Neural crest cell (in vitro differentiated cells): ENCODE results near the gene PUS10. TPM values are rescaled to one million over a fixed set of nuclear protein-coding genes. Genes with fewer than 3 reads are reported as not detected.
"Not testable (repeated sequence)": the region's sequence is repeated elsewhere in the genome, so short reads cannot be mapped to it uniquely, and the experiment has no call there.

Source experiments
- DNase-seq: peaks from one replicate; pipeline ENCODE4 v3.0.0; 2021; ENCODE audit warnings: low read depth, mixed read lengths, low spot score
- H3K27ac Mint-ChIP-seq: one replicate; pipeline ENCODE4 v1.8.0; 2021; ENCODE audit warnings: mild to moderate bottlenecking, mixed read lengths; ENCODE audit not compliant: unreplicated experiment
- H3K27me3 Mint-ChIP-seq: 2 replicates; pipeline ENCODE4 v1.8.0; 2021; ENCODE audit warnings: low read depth, mild to moderate bottlenecking, mixed read lengths
- H3K36me3 Mint-ChIP-seq: 2 replicates; pipeline ENCODE4 v1.8.0; 2021; ENCODE audit warnings: low read depth, mild to moderate bottlenecking, mixed read lengths
- H3K4me1 Mint-ChIP-seq: 2 replicates; pipeline ENCODE4 v1.8.0; 2021; ENCODE audit warnings: mixed read lengths
- H3K4me3 Mint-ChIP-seq: one replicate; pipeline ENCODE4 v1.8.0; 2021; ENCODE audit warnings: mild to moderate bottlenecking, mixed read lengths
- H3K9me3 Mint-ChIP-seq: 2 replicates; pipeline ENCODE4 v1.8.0; 2021; ENCODE audit warnings: mixed read lengths
- total RNA-seq: library from RNA; stranded (reverse); gene quantifications from 2 replicates; pipeline ENCODE4 v1.2.1, GENCODE V29; 2021
- TF ChIP-seq, protein P1 (sequence below): fragments of 200-600 bp; sonication (generic); conservative IDR thresholded peaks from 2 replicates; pipeline ENCODE4 v1.5.0; 2021; ENCODE audit warnings: antibody characterized with exemption, mild to moderate bottlenecking

Gene PUS10
- total RNA-seq, 1 donor from 2014 or later = 5.0 TPM

DNA sequence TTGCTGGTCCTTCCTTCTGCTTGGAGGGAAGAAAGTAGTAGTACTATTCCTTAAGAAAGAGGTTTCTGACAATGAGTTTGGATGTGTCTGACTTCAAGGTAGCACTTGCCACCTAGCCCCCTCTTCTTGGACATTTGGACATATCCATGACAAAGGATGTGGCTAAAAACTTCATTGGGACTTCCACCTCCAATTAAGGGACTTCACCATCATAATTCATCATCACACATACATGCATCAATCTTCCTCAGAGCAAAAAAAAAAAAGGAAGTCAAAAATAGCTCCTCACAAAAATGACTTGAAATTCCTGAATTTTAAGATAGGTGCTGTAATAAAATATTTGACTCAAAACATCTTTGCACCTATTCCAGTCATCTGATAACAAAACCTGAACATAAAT lies 23.9 kb downstream of the PUS10 start:
- no peak for DNase-seq
- Mint-ChIP-seq H3K27me3 (no peaks in the 10 kb centered on the region), H3K36me3 (peaks cover 15% of the 10 kb centered on the region), H3K4me3 (no peak overlapping the region), H3K9me3 (peaks cover 9% of the 10 kb centered on the region), H3K4me1 (no peaks in the 10 kb centered on the region), H3K27ac (no peak overlapping the region)
- TF ChIP-seq, protein P1, sequence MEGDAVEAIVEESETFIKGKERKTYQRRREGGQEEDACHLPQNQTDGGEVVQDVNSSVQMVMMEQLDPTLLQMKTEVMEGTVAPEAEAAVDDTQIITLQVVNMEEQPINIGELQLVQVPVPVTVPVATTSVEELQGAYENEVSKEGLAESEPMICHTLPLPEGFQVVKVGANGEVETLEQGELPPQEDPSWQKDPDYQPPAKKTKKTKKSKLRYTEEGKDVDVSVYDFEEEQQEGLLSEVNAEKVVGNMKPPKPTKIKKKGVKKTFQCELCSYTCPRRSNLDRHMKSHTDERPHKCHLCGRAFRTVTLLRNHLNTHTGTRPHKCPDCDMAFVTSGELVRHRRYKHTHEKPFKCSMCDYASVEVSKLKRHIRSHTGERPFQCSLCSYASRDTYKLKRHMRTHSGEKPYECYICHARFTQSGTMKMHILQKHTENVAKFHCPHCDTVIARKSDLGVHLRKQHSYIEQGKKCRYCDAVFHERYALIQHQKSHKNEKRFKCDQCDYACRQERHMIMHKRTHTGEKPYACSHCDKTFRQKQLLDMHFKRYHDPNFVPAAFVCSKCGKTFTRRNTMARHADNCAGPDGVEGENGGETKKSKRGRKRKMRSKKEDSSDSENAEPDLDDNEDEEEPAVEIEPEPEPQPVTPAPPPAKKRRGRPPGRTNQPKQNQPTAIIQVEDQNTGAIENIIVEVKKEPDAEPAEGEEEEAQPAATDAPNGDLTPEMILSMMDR = no peak

DNA sequence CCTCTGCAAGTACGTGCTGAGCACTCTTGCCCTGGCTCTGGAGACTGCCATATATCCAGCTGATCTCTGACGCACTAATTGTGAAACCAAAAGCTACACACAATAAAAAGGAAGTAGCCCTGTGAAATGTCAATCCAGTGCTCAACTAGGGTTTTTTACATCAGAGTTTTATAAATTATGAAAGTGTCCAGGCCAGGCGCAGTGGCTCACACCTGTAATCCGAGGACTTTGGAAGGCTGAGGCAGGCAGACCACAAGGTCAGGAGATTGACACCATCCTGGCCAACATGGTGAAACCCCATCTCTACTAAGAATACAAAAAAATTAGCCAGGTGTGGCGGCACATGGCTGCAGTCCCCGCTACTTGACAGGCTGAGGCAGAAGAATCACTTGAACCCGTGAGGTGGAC lies 25.1 kb downstream of the PUS10 start:
- TF ChIP-seq, protein P1 = no peak
- Mint-ChIP-seq H3K4me1 (no peaks in the 10 kb centered on the region), H3K27ac (no peak overlapping the region), H3K4me3 (no peak overlapping the region), H3K9me3 (peaks cover 9% of the 10 kb centered on the region), H3K36me3 (peaks cover 15% of the 10 kb centered on the region), H3K27me3 (no peaks in the 10 kb centered on the region)
- DNase-seq = no peak

DNA sequence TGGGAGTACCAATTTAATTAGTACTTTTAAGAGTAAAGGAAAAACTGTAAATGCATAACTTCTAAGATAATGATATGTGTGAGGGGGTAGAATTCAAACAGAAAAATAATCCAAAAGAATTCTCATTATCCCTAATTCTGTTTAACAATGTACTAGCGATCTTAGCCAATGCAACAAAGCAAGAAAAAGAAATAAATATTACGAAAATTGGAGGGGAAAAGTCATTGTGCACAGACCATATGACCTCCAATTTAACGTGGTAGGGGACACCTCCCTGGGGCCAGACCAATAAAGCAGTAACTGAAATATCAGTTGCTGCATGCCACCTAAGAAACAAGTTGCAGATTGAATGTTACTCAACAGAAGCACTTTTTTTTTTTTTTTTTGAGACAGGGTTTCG lies 26.4 kb downstream of the PUS10 start:
- Mint-ChIP-seq H3K4me1 (no peaks in the 10 kb centered on the region), H3K27ac (no peak overlapping the region), H3K36me3 (peaks cover 15% of the 10 kb centered on the region), H3K4me3 (no peak overlapping the region), H3K9me3 (peaks cover 9% of the 10 kb centered on the region), H3K27me3 (no peaks in the 10 kb centered on the region)
- TF ChIP-seq, protein P1 = no peak
- no peak for DNase-seq

DNA sequence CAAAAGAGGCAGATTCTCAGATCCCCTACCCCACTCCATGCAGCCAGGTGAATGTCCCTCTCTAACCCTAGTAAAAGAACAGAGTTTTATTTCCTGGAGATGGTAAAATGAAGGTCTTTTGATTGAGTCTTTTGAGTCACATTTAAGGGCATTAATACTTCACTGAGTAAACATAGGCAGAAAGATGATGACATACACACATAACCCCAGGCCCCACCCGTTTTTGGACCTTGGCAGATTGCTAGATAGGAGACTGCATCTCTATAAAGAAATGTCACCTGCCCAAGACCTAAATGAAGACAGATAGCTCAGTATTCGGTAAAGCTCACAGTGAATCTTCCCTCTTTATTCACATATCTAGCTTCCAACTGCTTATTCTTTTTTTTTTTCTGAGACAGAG lies 28.8 kb downstream of the PUS10 start:
- Mint-ChIP-seq H3K36me3 (peaks cover 15% of the 10 kb centered on the region), H3K27me3 (no peaks in the 10 kb centered on the region), H3K27ac (no peak overlapping the region), H3K9me3 (peaks cover 9% of the 10 kb centered on the region), H3K4me3 (no peak overlapping the region), H3K4me1 (no peaks in the 10 kb centered on the region)
- TF ChIP-seq, protein P1 = no peak
- DNase-seq = no peak

DNA sequence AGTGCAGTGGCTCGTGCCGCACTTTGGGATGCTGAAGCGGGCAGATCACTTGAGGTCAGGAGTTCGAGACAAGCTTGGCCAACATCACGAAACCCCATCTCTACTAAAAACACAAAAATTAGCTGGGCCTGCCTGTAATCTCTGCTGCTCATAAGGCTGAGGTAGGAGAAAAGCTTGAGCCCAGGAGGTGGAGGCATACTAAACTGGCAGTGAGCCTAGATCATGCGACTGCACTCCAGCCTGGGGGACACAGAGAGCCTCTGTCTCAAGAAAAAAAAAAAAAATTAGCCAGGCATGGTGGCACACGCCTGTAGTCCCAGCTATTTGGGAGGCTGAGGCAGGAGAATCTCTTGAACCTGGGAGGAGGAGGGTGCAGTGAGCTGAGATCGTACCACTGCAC lies 30.4 kb downstream of the PUS10 start:
- peaks cover 15% of the 10 kb centered on the region for H3K36me3 Mint-ChIP-seq
- not testable (repeated sequence) for DNase-seq, H3K9me3 Mint-ChIP-seq, H3K27ac Mint-ChIP-seq, H3K27me3 Mint-ChIP-seq, H3K4me1 Mint-ChIP-seq, H3K4me3 Mint-ChIP-seq

DNA sequence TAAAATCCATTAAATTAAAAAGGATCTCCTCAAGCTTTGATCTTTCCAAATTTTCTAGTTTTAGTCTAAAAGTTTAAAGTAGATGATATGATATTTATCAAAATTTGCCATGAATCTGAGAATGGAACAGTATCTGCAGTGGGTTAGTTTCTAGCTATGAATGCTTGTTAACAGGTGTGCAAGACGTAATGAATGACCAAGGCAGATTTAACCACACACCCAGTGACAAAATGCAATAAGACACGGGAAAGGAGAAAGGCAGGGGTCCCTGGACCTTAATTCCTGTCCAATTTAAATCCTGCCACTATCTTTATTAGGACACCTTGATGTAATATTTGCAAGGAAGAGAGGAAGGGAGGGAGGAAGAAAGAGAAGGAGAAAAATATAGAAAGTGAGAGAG lies 31.0 kb downstream of the PUS10 start:
- H3K4me3 Mint-ChIP-seq = no peak overlapping the region
- no peaks in the 10 kb centered on the region for H3K4me1 Mint-ChIP-seq
- no peak for DNase-seq
- H3K9me3 Mint-ChIP-seq = peaks cover 9% of the 10 kb centered on the region
- H3K36me3 Mint-ChIP-seq = peaks cover 13% of the 10 kb centered on the region
- TF ChIP-seq, protein P1 = no peak
- H3K27ac Mint-ChIP-seq = no peak overlapping the region
- H3K27me3 Mint-ChIP-seq = no peaks in the 10 kb centered on the region
